ENCODE results near the gene MOCS1.

The MOCS1 gene

DNA sequence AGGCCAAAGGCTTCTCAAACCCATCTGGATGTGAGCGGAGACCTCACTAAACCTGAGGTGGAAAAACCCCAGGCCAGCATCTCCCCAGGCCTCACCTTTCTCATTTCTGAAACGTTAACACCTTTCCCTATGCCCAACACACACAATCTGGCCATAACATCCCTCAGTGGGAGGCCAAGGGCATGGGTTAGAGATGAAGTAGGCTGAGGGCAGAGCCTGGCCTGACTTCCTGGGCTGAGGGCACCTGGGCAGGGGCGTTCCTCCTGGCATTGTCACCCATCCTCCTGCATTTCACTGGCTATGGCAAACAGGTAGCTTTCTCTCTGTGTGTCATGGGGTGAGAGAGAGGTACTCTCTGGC, 8.4 kb downstream of the MOCS1 start:
- TF ChIP-seq REST (IDR thresholded peaks at IDR 0.05; ENCODE audit: insufficient read depth in 1 of 2, low read depth in 2 of 2, low read length in 2 of 2) (no peak), SIN3A (IDR thresholded peaks at IDR 0.05; ENCODE audit: borderline replicate concordance, insufficient read depth, low read length) (no peak), TAF1 (IDR thresholded peaks at IDR 0.05; ENCODE audit: borderline replicate concordance, insufficient read depth, low read length) (no peak), POLR2AphosphoS5 (IDR thresholded peaks at IDR 0.05; ENCODE audit: low read depth, low read length) (no peak), FOXP2 (optimal IDR thresholded peaks at IDR 0.05; ENCODE audit: borderline replicate concordance, extremely low read depth, extremely low read length, insufficient read depth) (no peak)

GRCh38 chr6:39925191-39925930, 8.9 kb downstream of the MOCS1 start:
- TF ChIP-seq REST (IDR thresholded peaks at IDR 0.05; ENCODE audit: insufficient read depth in 1 of 2, low read depth in 2 of 2, low read length in 2 of 2) (no peak), TAF1 (IDR thresholded peaks at IDR 0.05; ENCODE audit: borderline replicate concordance, insufficient read depth, low read length) (no peak), POLR2AphosphoS5 (IDR thresholded peaks at IDR 0.05; ENCODE audit: low read depth, low read length) (no peak), SIN3A (IDR thresholded peaks at IDR 0.05; ENCODE audit: borderline replicate concordance, insufficient read depth, low read length) (no peak), FOXP2 (optimal IDR thresholded peaks at IDR 0.05; ENCODE audit: borderline replicate concordance, extremely low read depth, extremely low read length, insufficient read depth) (no peak)

DNA sequence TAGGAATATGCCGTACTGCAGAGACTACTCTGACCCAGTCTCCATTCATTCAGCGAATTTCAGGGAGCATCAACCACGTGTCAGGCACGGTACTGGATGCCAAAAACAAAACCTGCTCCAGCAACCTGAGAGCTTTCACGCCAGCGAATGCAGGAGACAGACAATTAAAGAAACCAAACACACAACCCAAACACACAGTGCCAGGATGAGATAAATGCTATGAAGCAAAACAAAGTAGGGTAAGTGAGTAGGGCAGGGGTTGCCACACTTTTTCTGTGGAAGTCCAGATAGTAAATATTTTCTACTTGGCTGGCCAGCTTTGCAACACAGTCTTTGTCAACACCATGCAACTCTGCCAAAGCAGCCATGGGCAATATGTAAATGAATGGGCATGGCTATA, 10.0 kb downstream of the MOCS1 start:
- TF ChIP-seq FOXP2 (optimal IDR thresholded peaks at IDR 0.05; ENCODE audit: borderline replicate concordance, extremely low read depth, extremely low read length, insufficient read depth) (no peak), SIN3A (IDR thresholded peaks at IDR 0.05; ENCODE audit: borderline replicate concordance, insufficient read depth, low read length) (no peak), REST (IDR thresholded peaks at IDR 0.05; ENCODE audit: insufficient read depth in 1 of 2, low read depth in 2 of 2, low read length in 2 of 2) (no peak), TAF1 (IDR thresholded peaks at IDR 0.05; ENCODE audit: borderline replicate concordance, insufficient read depth, low read length) (no peak), POLR2AphosphoS5 (IDR thresholded peaks at IDR 0.05; ENCODE audit: low read depth, low read length) (no peak)

DNA sequence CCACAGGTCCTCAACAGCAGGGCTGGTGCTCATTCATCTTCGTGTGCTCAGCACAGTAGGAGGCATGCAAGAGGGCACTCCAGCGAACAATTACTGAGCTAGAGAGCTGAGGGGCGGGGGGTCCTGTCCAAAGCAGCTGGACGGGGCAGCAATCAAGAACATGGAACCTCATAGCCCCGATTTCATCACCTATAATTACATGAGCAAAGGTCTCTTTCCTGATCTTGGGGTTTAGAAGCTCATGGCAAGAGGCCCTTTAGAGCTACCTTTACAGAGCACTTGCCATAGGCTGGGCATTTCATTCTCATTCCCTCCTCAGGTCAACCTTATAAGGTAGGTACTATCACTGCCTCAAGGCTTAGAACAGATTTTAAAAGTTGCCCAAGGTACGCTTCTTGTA, 10.4 kb downstream of the MOCS1 start:
- no peak for TF ChIP-seq SIN3A (IDR thresholded peaks at IDR 0.05; ENCODE audit: borderline replicate concordance, insufficient read depth, low read length)

GRCh38 chr6:39923394-39923793, 10.9 kb downstream of the MOCS1 start:
- TF ChIP-seq FOXP2 (optimal IDR thresholded peaks at IDR 0.05; ENCODE audit: borderline replicate concordance, extremely low read depth, extremely low read length, insufficient read depth), result no peak
- TF ChIP-seq SIN3A (IDR thresholded peaks at IDR 0.05; ENCODE audit: borderline replicate concordance, insufficient read depth, low read length), result no peak
- TF ChIP-seq POLR2AphosphoS5 (IDR thresholded peaks at IDR 0.05; ENCODE audit: low read depth, low read length), result no peak
- no peak for TF ChIP-seq REST (IDR thresholded peaks at IDR 0.05; ENCODE audit: insufficient read depth in 1 of 2, low read depth in 2 of 2, low read length in 2 of 2)
